Right renal pelvis (tissue), 4 donors: ENCODE measurements around the gene SAMM50. TPM values are rescaled to one million over a fixed set of nuclear protein-coding genes. Genes with fewer than 3 reads are reported as not detected.

Experiments
- DNase-seq, 4 donors: peaks; one replicate each; pipeline ENCODE4 v3.0.0-alpha.2; 2013; ENCODE audit warnings: low read depth in 4 of 4, low spot score in 3 of 4, missing footprints in 1 of 4
- polyA plus RNA-seq, 4 donors: library from polyadenylated mRNA; unstranded; fragments of 120-200 nt; gene quantifications; one replicate each; pipeline ENCODE4 v1.2.1, GENCODE V29; 2013; ENCODE audit not compliant: insufficient read length in 4 of 4

Gene SAMM50
- polyA plus RNA-seq, 4 donors: 63.6 to 67.0 (median 65.7) TPM

GRCh38 chr22:43945632-43946383, 9.4 kb upstream of the SAMM50 start:
- peak in 2 of 4 donors; percentile 28 to 44 for DNase-seq

GRCh38 chr22:43946384-43946667, 8.9 kb upstream of the SAMM50 start:
- DNase-seq: no peak

DNA sequence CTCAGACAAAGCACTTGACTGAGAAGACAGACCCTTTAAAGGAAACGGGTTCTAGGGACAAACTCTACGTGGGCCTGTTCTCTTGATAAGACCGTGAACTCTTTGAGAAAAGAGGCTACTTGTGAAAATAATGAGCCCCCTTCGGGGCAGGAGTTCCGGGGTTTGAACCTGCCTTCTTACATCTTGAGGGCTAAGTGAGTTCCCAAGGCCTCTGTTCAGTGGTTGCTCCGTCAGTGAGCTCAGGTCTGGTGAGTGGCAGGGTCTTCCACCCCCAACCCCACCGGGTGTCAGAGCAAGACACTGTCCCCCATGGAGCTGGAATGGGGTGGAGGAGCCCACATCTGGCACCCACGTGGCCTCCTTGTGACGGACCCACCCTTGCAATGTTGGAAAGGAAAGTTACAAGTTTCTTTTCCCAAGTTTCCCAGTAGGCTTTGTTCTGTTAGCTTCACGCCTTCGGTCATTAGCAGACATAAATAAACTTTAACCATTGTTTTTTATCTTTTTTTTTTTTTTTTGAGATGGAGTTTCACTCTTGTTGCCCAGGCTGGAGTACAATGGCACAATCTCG, 6.3 kb upstream of the SAMM50 start:
- DNase-seq: no peak

DNA sequence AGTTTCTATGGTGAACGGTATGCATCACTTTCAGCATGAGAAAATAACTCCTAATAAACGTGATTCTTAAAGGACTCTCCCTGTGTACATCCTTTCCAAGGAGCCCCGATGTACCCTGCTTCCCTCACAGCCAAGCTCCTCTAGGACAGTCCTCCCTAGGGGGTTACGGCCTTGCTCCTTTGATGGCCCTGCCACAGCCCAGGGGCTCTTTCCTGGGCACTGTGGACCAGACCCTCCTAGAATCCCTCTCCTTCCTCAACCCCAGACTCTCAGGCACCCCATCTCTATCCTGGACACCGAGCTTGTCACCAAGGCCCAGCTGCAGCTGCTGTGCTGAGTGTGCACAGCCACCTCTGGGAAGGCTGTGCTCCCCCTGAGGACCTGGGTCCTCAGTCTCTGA, 3.9 kb upstream of the SAMM50 start:
- no peak for DNase-seq

GRCh38 chr22:43951966-43952365, 3.3 kb upstream of the SAMM50 start:
- no peak for DNase-seq

GRCh38 chr22:43953988-43954785, 1.1 kb upstream of the SAMM50 start:
- DNase-seq: no peak

GRCh38 chr22:43955883-43956782, 891 bp downstream of the SAMM50 start:
- no peak for DNase-seq

GRCh38 chr22:43956805-43957463, 1.7 kb downstream of the SAMM50 start:
- DNase-seq: no peak

GRCh38 chr22:43957871-43958270, 2.6 kb downstream of the SAMM50 start:
- no peak for DNase-seq

DNA sequence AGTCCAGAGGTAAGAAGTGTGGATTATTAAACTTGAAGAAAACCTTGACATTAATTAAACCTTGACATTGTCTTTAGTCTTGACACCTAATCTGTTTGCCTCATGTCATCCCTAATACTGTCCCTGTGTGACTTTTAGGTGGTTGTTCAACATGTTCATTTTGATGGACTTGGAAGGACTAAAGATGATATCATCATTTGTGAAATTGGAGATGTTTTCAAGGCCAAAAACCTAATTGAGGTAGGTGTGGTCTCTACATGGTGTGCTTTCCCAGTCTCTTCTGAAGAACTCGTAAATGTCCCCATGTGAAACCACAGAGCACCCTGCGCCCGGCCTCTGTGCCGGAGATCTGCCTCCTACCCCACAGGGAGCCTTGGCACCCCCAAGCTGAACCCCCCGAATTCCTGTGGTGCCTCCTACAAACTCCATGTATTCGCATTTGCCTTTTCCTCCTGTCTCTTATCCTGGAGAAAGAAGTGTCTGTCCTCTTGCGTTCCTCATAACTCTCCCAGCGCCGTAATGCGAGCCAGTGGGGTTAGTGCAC, 9.1 kb downstream of the SAMM50 start:
- DNase-seq: no peak

DNA sequence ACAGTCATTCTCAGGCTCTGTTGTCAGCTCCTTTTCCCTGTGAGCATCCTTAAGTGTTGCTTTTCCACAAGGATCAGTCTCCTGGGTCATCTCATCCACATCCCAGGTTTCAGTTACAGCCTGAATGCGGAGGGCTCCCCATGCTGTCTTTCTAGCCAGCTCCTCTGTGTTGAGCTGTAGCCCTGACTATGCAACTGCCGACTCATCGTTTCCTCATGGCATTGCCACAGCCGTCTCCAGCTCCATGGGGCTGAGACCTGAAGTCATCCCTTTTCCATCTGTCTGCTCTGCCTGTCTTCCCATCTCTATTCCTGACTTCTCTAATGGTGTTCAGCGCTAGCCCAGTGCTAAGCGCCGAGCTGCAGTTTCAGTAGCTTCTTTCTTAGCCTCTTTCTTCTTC, 11.8 kb downstream of the SAMM50 start:
- no peak for DNase-seq

DNA sequence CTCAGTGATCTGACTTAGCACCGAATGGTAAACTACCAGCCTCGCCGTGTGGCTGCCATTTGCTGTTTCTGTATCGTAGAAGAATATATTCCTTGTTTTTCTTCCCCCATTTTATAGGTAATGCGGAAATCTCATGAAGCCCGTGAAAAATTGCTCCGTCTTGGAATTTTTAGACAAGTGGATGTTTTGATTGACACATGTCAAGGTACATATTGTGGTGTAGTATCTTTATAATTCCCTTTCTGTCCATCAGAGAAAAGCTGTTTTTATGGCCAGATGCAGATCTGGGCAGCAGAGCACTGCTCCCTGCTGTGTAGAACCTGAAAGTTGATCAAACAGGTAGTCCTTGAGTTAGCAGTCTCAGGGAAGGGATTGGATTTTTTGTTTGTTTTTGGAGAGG, 13.4 kb downstream of the SAMM50 start:
- DNase-seq: no peak

DNA sequence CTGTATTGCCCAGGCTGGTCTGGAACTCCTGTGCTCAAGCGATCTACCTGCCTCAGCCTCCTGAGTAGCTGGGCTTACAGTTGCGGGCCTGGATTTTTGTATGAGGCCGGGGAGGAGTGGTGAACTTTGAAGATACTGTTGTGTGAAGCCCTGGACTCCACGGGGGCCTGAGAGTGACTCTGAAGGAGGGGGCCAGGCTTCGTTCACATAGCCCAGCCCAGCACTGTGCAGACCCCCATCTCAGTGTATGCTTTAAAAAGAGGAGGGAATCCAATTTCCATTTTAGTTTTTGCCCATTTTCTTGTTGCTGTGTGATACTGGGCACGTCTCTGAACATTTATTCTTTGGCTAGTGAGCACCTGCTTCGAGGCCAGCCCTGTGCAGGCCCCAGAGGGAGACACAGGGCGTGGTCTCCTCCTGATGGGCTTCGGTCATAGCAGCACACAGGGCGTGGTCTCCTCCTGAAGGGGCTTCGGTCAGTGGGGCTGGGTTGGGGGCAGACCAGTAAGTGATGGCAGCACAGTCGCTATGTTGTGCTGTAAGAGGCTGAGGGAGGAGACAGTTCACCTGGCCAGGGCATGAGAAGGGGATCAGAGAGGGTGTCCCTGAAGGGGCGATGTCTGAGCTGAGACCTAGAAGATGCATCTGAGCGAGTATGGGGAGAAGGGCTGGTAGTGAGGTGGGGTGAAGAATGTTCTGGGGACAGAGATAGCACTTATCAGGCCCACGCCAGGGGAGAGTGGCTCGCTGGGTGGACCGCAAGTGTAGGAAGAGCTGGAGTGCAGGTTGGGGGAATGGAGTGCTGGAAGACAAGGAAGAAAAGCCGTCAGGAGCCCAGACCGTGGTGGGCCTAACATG, 14.0 kb downstream of the SAMM50 start:
- DNase-seq: no peak

GRCh38 chr22:43969989-43970755, 14.9 kb downstream of the SAMM50 start:
- DNase-seq: no peak

- DNase-seq: no peak
These were observed 15.9 kb downstream of the SAMM50 start for GRCh38 chr22:43971112-43971511.

DNA sequence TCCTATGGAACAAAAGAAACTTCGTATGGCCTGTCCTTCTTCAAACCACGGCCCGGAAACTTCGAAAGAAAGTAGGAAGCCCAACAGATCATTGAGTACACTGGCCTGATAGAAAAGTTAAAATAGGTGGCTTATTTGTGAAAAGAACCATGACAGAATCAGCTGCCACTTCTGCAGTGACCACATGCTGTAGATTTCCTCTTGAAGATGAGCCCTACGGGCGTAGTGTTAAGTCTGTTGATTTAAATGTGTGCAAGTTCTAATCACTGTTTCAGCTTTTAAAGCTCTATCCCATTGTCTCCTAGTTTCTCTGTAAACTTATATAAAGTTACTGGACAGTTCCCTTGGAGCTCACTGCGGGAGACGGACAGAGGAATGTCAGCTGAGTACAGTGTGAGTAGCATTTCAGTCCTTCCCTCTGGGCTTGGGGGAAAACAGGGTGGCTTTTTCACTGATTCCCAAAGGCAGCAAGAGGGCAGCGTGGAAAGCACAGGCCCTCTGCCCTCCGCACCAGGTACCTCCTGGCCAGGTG, 17.8 kb downstream of the SAMM50 start:
- no peak for DNase-seq

- no peak for DNase-seq
These were observed 18.8 kb downstream of the SAMM50 start for GRCh38 chr22:43974028-43974545.

DNA sequence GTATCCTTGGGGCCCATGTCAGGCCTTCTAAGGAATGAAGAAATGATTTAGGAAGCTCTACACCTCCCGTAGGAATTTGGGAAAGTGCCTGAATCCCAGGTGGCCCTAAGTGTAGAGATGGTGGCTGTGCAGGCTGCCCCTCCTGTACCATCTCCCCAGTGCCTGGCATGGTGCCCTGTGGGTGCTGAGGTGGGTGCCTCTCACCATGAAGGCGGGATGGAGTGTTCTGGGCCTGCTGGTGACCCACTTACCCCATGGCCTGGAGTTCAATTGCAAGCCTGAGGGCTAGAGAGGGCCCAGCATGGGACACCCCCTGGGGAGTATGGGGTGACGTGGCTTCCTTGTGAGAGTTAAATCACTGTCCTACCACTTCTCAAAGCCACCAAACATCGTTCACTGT, 19.8 kb downstream of the SAMM50 start:
- DNase-seq: no peak
